Glomerular endothelial cell (primary cell): ENCODE data around the gene BPIFB2. TPM values are rescaled to one million over a fixed set of nuclear protein-coding genes. Genes with fewer than 3 reads are reported as not detected.

Experiments
- DNase-seq: peaks from one replicate; pipeline ENCODE4 v3.0.0-alpha.2; 2011; ENCODE audit warnings: low read depth, low spot score; ENCODE audit errors: extremely low read depth
- total RNA-seq: library from RNA; depleted of rRNA; stranded (reverse); fragments of >200 nt; gene quantifications from 2 replicates; pipeline ENCODE4 v1.2.3, GENCODE V29; 2015

The BPIFB2 gene
- total RNA-seq, 1 donor from 2014 or later: not detected

DNA sequence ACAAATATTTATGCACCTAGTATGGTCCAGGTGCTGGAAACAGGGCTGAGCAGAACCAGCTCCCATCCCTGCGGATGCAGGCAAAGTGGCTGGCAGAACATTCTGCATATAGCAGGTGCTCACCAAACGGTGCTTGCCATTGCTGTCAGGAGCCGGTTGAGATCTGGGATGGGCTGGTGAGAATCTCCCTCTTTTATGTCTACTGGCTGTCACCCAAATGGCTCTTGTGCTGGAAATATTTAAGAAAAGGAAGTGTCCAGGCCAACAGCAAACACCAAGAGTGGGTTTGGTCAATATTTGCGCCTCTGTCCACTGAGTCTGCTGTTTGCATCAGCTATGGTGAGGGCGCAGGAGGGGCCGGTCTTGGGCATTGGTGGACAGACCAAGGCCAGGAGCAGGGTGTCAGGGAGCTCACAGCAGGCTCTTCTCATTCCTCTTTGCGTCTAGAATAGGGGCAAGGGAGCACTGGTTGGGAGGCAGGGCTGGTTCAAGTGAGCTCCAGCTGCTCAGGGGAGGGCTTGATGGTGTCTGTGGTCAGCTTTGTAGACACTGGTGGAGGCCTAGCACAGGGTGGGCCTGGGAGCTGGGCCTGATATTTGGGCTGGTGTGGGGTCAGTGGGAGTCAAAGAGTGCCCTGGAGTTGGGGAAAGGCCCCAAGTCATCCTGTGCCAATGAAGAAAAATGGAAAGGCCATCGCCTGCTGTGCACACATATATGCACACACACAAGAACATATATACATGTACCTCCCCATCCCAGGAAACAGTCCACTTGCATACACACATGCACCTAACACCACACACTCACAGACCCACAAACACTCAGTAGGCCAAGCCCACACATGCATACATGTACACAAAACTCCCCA lies 1.4 kb upstream of the BPIFB2 start:
- no peak for DNase-seq

DNA sequence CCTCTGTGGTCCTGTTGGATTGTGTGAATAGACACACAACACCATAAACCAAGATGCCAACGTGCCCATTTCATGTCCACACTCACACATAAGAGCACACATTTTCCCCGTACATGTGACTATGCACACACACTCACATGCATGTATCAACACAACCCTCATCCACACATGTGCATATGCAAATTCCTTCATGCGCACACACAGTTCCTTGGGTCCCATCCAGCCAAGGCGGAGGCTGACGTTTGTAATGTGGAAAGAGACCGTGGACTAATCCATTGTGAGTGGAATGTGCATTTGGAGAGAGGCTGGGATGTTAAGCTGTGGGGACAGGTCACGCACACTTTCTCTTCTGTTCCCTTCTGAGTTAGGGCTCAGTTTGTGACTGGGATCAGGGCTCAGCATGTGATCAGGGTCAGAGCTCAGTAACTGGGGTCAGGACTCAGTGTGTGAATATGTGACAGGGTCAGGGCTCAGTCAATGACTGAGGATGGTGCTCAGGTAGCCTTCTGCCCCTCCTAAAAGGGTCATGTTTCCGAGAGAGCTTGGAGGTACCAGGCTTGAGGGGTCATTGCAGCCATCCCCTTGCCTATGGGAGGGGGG lies 628 bp upstream of the BPIFB2 start:
- no peak for DNase-seq

DNA sequence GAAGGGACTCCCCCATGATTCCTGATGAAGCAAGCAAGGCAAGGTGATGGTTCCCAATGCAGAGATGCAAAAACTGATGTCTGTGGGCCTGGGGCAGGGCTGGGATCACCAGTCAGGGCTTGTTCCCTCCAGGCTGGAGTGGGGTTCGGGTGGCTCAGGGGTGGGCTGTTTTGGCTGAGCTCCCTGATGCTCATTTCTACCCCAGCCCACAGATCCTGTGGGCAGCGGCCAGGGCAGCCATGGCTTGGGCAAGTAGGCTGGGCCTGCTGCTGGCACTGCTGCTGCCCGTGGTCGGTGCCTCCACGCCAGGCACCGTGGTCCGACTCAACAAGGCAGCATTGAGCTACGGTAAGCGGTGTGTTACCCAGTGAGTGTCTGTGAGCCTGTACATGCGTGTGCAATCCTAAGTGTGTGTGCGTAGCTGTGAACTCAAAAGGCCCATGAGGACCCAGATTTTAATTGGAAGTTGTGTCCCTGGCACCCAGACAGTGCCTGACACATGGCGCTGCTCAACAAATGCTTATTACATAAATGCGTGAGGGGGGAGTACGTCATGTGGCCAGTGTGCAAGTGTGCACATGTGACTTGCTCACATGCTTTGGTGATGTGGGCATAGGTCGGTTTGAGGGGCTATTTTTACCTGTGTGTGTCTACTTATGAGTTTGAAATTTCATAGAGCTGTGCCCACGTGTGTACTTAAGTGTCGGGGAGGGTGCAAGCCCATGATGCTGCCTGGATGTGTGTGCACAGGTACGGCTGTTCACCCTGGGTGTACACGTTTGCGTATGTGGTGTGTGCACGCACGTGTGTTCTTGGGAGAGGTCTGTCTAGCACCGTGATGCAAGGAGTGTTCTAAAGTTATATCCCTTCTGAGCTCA lies 1.1 kb downstream of the BPIFB2 start:
- no peak for DNase-seq

DNA sequence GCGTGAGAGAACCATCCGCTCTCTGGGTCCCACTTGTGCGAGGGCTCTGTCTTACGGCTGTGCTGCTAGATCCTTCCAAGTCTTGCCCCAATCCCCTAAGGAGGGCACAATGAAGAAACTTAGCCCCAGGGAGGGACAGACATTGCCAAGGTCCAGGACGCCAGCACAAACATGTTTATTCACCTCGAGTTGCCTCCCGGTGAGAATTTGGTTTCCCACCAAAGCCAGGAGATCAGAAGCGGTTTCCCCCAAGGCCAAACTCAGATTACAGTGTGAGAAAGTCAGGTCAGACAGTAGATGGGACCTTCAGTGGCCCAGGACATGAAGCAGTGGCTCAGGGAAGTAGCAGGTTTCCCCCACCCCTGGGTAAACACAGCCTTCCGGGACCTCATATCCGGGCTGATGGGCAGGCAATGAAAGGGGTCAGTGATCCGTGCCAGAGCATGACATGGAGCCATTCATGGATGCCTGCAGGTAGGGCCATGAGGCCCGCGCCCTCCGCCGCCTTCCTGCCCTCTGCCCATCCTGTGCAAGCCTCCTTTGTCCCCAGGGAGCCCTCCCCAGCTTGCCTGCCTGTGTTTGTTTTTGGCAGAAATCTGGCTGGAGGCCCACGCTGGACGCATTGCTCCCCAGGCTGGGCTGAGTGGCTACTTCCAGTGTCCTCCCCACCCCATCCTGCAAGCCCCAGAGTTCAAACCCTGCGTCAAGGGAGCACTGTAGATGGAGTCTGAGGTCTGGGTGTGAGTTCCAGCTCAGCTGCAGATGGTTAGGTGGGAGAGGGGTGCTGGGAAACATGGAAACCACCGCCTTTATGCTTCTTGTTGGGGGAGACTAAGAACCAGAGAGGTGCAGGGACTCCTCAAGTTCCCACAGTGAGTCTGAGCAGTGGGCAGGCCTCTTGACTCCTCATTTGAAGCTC lies 2.0 kb downstream of the BPIFB2 start:
- no peak for DNase-seq

DNA sequence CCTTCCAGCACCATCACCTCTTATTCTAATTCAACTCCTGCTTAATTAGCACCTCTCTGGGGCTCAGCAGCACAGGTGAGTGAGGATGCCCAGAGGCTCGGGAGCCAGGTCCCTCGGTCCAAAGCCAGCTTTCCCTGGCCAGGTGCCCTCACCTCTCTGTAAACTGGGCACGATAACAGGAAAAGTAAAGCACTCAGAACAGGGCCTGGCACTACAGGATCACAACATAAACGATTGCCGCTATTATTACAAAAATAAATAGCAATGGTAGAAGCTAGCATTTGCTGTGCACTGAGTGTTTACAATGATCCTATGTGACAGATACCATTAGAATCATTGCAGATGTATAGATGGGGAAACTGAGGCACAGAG lies 2.6 kb downstream of the BPIFB2 start:
- no peak for DNase-seq

DNA sequence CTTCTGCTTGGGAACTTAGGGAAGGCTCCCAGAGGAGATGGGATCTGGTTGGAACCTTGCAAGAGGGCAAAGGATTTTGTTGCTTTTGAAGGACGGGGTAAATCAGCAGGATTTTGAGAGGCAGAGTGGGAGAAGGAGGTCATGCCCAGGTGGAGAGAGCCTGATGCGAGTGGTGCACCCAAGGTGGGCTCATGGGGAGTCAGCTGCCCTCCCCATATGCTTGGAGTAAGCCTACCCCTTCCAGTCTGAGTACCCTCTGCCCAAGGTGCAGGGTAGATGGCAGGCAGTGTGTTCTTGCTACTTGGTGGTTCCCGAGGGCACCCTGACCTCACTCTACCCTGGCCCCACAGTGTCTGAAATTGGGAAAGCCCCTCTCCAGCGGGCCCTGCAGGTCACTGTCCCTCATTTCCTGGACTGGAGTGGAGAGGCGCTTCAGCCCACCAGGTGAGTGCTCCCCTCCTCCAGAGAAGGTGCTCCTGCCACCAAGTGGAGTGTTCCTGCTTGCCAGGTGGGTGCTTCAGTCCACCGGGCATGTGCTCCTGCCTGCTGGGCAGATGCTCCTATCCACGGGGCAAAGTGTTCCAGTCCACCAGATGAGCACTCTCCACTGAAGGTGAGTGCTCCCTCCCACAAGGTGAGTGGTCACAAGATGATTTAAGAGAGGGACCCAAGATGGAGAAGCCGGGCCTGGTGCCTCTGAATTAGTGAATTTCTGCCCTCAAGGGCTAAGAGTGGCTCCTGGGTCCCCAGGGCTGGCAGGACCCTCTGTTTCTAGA lies 3.4 kb downstream of the BPIFB2 start:
- DNase-seq: no peak

DNA sequence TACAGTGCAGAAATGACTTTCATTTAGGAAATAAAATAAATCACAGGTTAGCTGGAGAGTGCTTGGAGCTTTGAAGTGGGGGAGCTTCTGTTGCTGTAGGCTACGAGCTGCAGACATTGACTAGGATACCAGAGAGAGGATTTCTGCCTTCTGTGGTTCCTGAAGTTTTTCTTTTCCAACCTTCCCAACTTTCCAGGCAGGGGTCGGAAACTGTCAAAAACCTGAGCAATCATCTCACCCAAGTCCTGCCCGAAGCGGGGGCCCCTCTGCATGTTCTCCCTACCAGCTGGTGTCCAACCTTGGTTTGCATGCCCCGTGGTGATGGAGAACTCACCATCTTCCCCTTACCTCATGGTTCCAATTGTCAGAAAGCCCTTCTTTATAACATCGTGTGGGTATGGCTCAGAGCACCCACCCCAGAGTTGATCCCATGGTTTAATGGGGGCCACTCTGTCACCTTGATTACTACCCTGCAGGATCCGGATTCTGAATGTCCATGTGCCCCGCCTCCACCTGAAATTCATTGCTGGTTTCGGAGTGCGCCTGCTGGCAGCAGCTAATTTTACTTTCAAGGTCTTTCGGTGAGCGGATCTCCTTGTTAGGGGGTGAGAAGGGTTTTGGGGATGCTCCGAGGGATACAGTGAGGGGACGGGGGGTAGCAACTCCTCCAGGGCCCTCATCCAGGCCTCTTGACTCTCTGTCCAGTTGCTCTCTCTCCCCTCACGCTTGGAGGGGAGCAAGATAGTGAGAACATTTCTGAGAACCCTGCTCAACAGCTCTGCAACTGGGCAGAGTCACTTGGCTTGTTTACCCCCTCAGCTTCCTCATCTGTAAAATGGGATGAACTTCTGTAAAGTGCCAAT lies 5.1 kb downstream of the BPIFB2 start:
- no peak for DNase-seq

DNA sequence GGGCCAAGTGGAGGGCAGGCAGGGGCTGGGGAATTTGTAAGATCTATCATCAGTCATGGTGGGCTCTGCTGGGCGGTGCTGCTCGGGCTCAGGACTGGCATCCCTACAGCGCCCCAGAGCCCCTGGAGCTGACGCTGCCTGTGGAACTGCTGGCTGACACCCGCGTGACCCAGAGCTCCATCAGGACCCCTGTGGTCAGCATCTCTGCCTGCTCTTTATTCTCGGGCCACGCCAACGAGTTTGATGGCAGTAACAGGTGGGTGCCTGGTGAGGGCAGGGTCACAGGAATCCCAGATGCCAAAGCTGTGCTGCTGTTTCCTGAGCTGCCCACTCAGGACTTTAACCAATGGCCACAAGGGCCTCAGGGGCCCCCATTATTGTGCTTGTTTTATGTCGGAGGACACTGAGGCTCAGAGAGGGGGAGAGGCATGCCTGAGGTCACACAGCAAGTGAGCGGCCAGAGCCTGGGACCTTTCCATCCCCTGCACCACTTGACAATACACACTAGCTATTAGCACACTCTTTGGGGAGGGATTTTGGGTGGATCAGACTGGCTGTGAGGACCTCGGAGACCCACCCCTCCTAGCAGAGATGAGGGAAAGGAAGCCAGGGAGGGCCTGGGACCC lies 6.3 kb downstream of the BPIFB2 start:
- no peak for DNase-seq

DNA sequence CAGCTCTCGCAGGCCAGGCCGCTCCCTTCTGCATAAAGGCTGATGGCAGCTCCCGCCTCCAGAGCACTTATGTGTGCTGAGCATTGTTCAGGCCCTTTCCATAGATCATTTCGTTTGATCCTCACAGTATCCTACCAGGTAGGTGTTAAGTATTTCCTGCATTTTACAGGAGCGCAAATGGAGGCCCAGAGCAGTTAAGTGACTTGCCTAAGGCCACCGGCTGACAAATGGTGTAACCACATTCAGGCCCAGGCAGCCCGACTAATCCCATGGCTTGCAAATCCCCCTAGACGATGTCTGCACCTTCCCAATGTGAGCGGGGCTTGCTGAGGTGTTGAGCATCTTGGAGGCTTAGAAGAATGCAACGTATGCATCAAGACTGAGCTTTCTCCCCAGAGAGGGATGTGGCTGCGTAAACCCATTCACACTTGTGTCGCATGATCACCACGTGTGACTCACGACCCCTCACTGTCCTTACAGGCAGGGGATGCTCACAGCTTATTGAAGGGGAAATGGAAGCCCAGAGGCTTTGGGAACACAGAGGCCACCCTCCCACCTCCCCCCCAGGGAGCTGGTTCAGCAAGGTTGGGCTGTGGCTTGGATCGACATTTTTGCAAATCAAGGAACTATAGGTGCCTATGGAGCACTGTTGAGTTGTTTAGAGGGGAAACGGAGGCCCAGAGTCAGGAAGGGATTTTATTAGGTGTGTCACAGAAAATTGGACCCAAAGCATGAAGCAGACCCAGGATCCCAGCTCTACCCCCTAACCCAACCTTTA lies 7.0 kb downstream of the BPIFB2 start:
- DNase-seq: no peak

DNA sequence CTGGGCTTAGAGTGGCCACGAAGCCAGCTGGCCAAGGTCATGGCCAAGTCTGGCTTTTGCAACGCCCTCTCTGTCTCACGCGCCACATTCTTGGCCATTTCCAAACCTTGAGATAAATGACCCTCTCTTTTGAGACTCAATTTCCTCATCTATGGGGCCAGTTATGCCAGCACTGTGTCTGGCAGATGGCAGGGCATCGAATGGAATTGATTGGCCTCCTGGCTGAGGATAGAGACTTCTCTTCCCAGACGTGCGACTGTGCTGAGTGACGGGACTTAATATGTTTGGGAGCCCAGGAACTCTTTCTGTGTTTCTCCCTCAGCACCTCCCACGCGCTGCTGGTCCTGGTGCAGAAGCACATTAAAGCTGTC lies 7.6 kb downstream of the BPIFB2 start:
- no peak for DNase-seq

DNA sequence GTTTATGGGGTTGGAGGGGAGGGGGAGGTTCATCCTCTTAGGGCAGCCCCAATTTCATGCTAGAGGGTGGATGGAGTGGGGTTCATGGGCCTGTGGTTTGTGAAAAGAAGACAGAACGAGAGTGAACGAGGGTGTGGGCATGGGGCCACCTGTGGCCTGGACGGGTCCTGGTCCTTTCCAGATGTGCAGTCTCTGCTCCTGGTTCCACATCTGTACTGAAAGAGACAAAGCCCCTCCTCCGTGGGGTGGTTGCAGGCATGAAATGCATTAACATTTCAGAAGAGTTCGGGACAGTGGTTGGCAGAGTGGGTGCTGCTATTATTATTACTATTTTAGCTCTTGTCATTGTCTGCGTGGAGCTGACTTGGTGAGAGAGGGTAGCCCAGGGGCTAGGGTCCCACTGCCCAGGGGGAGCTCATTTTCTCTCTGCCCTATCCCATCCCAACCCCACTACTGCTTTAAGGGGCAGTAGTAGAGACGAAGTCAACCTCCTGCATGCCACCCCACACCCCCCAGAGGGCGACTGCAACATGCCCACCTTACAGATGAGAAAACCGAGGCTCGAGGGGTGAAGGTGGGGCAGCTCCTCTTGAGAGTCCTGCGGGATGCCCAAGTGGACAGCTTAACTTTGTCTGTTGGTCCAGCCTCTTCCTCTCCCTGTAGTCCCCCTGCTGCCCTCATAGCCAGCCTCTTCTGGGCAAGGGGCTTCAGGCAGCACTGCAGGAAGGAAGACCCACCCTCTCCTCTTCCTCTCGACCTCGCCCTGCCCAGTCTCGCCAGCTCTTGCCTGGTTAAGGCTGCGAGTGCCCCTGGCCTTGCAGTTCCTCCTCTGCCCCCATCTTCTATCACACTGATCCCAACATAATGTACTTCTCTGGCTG lies 8.4 kb downstream of the BPIFB2 start:
- DNase-seq: no peak

DNA sequence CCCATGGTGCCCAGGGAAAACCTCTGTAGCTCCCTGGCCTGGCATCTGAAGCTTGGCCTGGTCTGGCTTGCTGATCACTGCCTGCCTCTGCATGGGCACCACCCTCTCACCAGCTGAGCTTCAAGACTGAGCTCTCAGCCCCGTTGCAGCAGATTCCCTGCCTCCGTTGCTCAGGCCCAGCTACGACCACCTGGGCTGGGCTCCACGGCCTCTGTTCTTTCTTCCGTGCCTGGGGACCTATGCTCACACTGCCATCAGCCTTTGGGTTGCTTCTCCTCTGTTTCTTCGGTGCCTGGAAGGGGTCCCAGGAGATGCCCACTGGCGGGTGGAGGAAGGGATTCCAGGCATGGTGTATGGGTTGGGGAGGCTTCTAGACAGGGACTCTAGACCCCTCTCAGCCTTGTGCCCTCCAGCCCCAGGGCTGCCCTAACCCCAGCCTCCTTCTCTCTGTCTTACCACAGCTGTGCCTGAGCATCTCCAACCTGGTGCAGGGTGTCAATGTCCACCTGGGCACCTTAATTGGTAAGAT lies 9.1 kb downstream of the BPIFB2 start:
- DNase-seq: no peak

DNA sequence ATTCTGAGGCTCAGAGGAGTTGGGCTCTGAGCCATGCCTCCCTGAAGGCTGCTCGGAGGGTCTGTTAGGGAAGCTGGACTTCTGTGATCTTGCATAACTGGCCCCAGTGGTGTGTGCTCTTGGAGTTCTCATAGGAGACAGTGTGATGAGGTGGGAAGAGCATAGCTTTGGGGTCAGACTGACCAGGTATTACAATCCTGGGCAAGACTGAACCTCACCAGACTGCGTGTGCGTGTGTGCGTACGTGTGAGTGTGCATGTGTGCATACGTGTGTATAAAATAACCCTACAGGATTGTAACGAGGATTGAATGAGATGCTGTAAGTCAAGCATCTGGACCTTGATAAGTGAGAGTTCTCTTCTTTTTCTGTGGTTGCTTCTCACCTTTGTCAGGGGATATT lies 10.0 kb downstream of the BPIFB2 start:
- no peak for DNase-seq

DNA sequence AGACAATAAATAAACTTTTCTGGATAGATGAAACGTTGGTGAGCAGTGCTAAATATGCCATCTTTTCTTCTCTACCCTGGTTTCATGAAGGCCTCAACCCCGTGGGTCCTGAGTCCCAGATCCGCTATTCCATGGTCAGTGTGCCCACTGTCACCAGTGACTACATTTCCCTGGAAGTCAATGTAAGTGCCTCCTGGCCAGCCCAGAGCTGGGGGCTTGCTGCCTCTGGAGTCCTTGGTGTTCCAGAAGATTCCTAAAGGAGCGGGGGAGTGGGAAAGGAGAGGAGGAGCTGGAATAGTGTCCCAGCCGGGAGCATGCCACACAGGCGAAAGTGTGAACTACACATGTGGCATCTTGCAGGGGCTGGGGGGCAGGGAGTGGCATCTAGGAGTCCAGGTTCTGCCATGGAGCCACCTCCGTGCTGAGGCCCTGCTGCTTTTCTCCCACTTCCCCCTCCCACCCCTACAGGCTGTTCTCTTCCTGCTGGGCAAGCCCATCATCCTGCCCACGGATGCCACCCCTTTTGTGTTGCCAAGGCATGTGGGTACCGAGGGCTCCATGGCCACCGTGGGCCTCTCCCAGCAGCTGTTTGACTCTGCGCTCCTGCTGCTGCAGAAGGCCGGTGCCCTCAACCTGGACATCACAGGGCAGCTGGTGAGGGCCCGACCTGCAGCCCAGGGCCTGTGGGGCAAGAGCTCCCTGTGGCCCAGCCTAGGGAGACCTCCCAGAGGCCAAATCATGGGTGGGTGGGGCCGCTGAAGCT lies 10.8 kb downstream of the BPIFB2 start:
- DNase-seq: no peak

DNA sequence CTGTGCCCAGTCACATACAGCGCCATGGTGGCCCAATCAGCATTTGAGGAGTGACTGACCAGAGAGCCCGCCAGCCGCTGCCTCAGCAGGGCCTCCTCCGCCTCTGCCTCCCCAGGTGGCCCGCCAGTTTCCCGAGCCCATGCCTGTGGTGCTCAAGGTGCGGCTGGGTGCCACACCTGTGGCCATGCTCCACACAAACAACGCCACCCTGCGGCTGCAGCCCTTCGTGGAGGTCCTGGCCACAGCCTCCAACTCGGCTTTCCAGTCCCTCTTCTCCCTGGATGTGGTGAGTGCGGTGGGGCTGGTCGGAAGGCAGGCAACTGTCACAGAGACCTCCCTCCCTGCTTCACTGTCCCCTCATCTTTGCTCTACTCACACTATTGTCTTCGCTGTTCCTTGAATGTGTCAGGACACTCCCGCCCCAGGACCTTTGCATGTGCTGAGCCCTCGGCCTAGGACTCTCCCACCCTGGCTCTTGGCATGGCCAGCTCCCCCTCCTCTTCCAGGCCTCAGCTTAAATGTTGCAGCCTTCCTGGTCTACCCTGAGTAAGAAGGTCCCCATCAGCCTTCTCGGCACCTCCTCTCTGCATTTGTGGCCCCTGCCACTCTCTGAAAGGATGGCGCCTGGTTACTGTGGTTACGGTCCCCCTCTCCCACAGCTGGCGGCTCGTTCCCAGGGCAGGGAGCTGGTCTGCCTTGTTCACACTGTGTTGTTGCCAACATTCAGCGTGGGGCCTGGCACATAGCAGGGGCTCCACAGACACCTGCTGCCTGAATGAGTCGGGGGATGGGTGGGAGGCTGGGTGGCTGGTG lies 12.2 kb downstream of the BPIFB2 start:
- DNase-seq: no peak
